ENCODE data around the gene ZSWIM1. TPM values are rescaled to one million over a fixed set of nuclear protein-coding genes. Genes with fewer than 3 reads are reported as not detected.
"Not testable (repeated sequence)": the region's sequence is repeated elsewhere in the genome, so short reads cannot be mapped to it uniquely, and the experiment has no call there.

ZSWIM1 gene
- polyA plus RNA-seq, 1 donor (not counting 4 experiments of a cell fraction or from before 2014, with no cell fraction given), result 4.4 TPM

DNA sequence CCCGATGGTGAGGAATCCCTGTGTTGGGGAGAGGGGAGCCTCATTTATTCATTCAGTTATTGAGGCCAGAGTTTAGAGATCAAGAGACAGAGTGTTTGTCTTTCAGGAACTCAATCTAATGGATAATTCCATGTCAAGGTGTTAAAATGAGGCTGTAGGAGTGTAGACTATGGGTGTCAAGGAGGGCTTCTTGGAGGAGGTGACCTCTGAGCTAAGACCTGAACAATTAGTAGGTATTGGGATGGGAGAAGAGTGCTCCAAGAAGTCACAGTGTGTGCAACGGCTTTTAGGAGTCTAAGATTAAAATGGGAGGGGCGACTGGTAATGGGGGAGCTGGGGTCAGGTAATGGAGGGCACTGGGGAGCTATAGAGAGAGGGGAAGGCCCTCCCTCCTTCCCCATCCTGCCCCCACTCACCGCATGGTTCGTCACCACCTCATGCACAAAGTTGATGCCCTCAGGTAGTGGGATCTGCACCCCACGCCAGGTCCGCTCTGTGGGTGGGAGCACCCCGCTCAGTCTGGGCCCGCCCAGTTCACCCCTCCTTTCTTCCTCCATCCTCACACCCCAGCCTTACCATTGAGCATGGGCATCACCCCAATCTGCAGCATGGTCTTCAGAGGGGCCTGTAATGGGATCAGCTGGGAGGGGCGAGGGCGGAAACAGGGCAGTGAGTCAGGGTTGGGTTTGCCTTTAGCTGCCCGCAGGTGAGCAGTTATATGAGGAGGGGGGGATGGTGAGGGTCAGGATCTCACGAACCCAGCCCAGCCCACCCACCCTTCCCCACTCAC lies 18.2 kb downstream of the ZSWIM1 start:
- TF ChIP-seq, protein P1, sequence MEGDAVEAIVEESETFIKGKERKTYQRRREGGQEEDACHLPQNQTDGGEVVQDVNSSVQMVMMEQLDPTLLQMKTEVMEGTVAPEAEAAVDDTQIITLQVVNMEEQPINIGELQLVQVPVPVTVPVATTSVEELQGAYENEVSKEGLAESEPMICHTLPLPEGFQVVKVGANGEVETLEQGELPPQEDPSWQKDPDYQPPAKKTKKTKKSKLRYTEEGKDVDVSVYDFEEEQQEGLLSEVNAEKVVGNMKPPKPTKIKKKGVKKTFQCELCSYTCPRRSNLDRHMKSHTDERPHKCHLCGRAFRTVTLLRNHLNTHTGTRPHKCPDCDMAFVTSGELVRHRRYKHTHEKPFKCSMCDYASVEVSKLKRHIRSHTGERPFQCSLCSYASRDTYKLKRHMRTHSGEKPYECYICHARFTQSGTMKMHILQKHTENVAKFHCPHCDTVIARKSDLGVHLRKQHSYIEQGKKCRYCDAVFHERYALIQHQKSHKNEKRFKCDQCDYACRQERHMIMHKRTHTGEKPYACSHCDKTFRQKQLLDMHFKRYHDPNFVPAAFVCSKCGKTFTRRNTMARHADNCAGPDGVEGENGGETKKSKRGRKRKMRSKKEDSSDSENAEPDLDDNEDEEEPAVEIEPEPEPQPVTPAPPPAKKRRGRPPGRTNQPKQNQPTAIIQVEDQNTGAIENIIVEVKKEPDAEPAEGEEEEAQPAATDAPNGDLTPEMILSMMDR (optimal IDR thresholded peaks at IDR 0.05 in 1 of 3, IDR thresholded peaks at IDR 0.05 in 1 of 3, conservative IDR thresholded peaks at IDR 0.05 in 1 of 3; ENCODE audit: extremely low read depth in 1 of 3, insufficient read depth in 2 of 3, low read length in 3 of 3), result no peak
- no peak for TF ChIP-seq EZH2 (IDR thresholded peaks at IDR 0.05; ENCODE audit: low read length)
- H3K4me3 ChIP-seq (ENCODE audit: control insufficient read depth in 2 of 3, extremely low read depth in 1 of 3, insufficient read depth in 2 of 3, low read depth in 1 of 3, low read length in 3 of 3), result no peak overlapping the region
- no peaks in the 10 kb centered on the region for H3K79me2 ChIP-seq (ENCODE audit: control insufficient read depth, insufficient read depth, low read length)
- no peaks in the 10 kb centered on the region for H3K9me3 ChIP-seq (ENCODE audit: control insufficient read depth, low read depth, low read length)
- H3K4me1 ChIP-seq (ENCODE audit: control insufficient read depth, extremely low read depth, insufficient read depth, low read length), result no peaks in the 10 kb centered on the region
- DNase-seq (ENCODE audit: low read depth, low spot score), result no peak
- dilution Hi-C loops (cut with MboI; ENCODE audit: extremely low pct_ligation_motif_present, low sequenced_read_pairs), result no loop called here
- FAIRE-seq, result no peak
- H3K4me2 ChIP-seq (ENCODE audit: control insufficient read depth, extremely low read depth, insufficient read depth, low read depth, low read length), result no peak overlapping the region
- H2AFZ ChIP-seq (ENCODE audit: control insufficient read depth, low read length), result no peak overlapping the region
- no peaks in the 10 kb centered on the region for H3K27me3 ChIP-seq (ENCODE audit: control insufficient read depth, extremely low read depth, insufficient read depth, low read length)
- H3K9me1 ChIP-seq (ENCODE audit: control insufficient read depth, extremely low read depth, insufficient read depth, low read length), result no peaks in the 10 kb centered on the region
- H3K27ac ChIP-seq (ENCODE audit: control insufficient read depth, insufficient read depth, low read length), result no peak overlapping the region
- no peak overlapping the region for H3K9ac ChIP-seq (ENCODE audit: control insufficient read depth, extremely low read depth, insufficient read depth, low read length)
- no peaks in the 10 kb centered on the region for H4K20me1 ChIP-seq (ENCODE audit: control insufficient read depth, extremely low read depth, insufficient read depth, low read length)
- H3K36me3 ChIP-seq (ENCODE audit: control insufficient read depth in 2 of 2, extremely low read depth in 1 of 2, insufficient read depth in 2 of 2, low read length in 2 of 2), result peaks cover 13 to 32% of the 10 kb centered on the region in 2 experiments

DNA sequence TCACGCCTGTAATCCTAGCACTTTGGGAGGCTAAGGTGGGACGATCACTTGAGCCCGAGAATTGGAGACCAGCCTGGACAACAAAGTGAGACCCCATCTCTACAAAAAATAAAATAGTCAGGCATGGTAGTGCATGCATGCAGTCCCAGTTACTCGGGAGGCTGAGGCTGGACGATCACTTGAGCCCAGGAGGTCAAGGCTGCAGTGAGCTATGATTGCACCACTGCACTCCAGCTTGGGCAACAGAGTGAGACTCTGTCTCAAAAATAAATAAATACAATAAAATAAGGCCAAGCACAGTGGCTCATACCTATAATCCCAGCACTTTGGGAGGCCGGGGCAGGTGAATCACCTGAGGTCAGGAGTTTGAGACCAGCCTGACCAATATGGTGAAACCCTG lies 20.3 kb downstream of the ZSWIM1 start:
- H3K27ac ChIP-seq (ENCODE audit: control insufficient read depth, insufficient read depth, low read length); DNase-seq (ENCODE audit: low read depth, low spot score); H3K27me3 ChIP-seq (ENCODE audit: control insufficient read depth, extremely low read depth, insufficient read depth, low read length); H4K20me1 ChIP-seq (ENCODE audit: control insufficient read depth, extremely low read depth, insufficient read depth, low read length); H3K9me3 ChIP-seq (ENCODE audit: control insufficient read depth, low read depth, low read length); H3K9me1 ChIP-seq (ENCODE audit: control insufficient read depth, extremely low read depth, insufficient read depth, low read length); H3K4me2 ChIP-seq (ENCODE audit: control insufficient read depth, extremely low read depth, insufficient read depth, low read depth, low read length); H3K79me2 ChIP-seq (ENCODE audit: control insufficient read depth, insufficient read depth, low read length); H3K4me3 ChIP-seq (ENCODE audit: control insufficient read depth in 2 of 3, extremely low read depth in 1 of 3, insufficient read depth in 2 of 3, low read depth in 1 of 3, low read length in 3 of 3); H2AFZ ChIP-seq (ENCODE audit: control insufficient read depth, low read length); H3K9ac ChIP-seq (ENCODE audit: control insufficient read depth, extremely low read depth, insufficient read depth, low read length); dilution Hi-C loops (cut with MboI; ENCODE audit: extremely low pct_ligation_motif_present, low sequenced_read_pairs); FAIRE-seq: not testable (repeated sequence)
- H3K36me3 ChIP-seq (ENCODE audit: control insufficient read depth in 2 of 2, extremely low read depth in 1 of 2, insufficient read depth in 2 of 2, low read length in 2 of 2), result peaks cover 17 to 31% of the 10 kb centered on the region in 2 experiments
- H3K4me1 ChIP-seq (ENCODE audit: control insufficient read depth, extremely low read depth, insufficient read depth, low read length), result peaks cover 12% of the 10 kb centered on the region
